Measurements from ENCODE around the gene ASCC1.

ASCC1 gene

GRCh38 chr10:72096115-72097000 lies 119.7 kb downstream of the ASCC1 start:
- DNase-seq, result no peak

GRCh38 chr10:72095195-72095594 lies 120.9 kb downstream of the ASCC1 start:
- DNase-seq, result no peak

DNA sequence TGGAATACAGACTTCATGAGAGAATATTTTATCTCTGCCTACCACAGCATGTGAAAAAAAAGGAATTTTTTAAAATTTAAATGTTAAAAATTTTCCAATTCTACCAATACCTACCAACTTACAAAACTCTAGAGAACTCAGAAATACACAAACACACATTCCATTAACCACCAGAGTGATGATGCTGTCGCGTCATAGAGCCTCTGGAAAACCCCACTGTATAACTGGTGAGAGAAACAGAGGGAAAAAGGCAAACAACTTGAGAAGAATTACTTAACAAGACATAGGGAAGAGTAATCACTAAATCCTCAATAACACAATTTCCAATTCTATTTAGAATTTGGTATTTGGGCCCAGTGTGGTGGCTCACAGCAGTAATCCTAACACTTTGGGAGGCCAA lies 121.5 kb downstream of the ASCC1 start:
- no peak for DNase-seq

GRCh38 chr10:72093450-72093849 lies 122.6 kb downstream of the ASCC1 start:
- no peak for DNase-seq

DNA sequence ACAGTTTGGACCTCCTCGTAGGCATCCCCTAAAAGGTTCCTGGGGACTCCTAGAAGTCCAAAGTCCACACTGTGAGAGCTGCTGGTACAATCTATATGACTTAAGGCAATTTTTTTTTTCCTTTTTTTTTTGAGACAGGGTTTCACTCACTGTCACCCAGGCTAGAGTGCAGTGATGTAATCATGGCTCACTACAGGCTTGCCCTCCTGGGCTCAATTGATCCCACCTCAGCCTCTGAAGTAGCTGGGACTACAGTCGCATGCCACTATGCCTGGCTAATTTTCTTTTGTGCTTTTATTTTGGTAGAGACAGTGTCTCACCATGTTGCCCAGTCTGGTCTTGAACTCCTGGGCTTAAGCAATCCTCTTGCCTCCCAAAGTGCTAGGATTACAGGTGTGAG lies 123.1 kb downstream of the ASCC1 start:
- DNase-seq, result no peak

- no peak for DNase-seq
Measured at GRCh38 chr10:72092171-72092924, 123.7 kb downstream of the ASCC1 start.

DNA sequence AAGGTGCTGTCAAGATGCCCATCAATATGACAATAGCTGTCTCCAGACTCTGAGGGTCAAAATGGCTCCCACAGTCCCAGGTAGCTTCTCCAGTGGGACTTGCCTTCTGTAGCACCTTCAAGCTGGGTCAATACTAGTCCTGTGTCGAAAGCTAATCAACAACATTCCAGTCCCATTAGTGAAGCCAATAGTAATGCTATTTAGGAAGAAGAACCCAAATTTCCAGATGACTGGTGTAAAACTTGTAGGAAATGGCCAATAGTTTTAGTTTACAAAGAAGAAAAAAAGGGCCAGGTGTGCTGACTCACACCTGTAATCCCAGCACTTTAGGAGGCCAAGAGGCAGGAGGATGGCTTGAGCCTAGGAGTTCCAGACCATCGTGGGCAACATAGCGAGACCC lies 125.8 kb downstream of the ASCC1 start:
- DNase-seq, result no peak

- DNase-seq, result peak; percentile 52
Measured at GRCh38 chr10:72089618-72090017, 126.5 kb downstream of the ASCC1 start.

GRCh38 chr10:72088889-72089575 lies 127.0 kb downstream of the ASCC1 start:
- DNase-seq, result peak; percentile 54

DNA sequence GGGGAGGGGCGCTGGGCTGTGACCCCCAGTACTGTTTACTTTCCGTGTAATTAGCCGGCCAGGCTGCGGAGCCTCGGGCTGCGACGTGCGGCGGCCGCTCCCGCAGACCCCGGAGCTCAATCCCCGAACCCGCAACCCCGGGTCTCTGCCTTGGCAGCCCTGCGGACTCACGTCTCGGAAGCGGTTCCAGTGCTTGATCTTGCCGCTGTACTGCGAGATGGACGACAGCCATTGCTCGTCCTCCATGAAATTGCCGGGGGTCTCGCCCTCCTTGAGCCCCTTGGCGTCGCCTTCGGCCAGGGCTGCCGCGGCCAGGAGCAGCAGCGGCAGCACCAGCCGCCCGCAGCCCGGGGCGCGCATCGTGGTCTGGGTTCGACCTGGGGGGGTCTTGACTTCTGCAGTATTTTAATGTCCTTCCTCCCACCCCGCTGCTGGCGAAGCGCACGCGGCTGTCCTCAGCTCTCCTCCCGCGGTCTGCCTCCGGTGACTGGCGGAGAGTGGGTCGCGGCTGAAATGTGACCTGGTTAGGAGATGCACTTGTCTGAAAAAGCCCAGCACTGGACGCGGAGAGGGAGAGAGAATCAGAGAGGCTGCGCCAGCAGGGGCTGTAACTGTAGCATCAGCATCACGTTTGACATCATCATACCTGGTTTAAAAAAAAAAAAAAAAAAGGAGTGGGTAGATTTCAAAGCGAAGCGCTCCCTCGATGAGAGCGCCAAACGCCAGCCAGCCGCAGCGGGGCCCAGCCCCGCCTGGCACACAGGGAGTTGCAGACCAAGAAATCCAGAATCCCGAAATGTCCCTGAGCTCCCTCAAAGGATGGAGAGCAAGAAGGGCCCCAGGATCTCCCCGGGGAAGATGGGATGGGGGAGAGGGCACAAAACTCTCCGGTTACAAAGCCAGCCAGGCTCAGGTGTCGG lies 127.8 kb downstream of the ASCC1 start, which contains the start of gene SPOCK2:
Gene SPOCK2, minus strand, starts transcription at position 583 of the 920 bp plus-strand sequence. Its CDS starts 223 bp downstream, at position 360.
- peak; percentile 85 for DNase-seq

DNA sequence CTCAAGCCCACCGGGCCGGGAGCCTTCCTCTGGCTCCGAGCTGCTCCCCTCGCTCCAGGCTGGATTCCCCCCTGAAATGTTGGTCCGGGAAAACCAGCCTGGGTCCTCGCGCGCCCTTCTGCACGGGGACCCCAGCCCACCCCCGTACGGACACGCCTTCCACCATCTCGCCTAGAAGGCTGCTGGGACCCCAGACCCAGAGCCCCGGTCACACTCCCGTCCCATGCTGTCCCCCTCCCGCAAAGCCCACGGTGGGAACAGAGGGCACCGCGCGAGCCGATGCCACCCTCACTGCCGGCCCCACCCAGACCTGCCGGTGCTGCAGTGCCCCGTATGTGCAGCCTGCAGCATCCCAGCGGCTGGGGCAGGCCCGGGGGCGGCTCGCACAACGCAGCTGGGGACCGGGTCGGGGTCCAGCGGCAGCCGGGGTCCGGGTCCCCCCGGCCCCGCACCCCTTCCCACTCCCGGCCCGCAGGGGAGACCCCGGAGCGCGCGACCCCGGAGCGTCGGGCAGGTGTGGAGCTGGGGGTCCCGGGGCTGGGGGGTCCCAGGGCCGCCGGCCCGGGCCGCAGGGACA lies 128.6 kb downstream of the ASCC1 start:
- peak; percentile 49 for DNase-seq

DNA sequence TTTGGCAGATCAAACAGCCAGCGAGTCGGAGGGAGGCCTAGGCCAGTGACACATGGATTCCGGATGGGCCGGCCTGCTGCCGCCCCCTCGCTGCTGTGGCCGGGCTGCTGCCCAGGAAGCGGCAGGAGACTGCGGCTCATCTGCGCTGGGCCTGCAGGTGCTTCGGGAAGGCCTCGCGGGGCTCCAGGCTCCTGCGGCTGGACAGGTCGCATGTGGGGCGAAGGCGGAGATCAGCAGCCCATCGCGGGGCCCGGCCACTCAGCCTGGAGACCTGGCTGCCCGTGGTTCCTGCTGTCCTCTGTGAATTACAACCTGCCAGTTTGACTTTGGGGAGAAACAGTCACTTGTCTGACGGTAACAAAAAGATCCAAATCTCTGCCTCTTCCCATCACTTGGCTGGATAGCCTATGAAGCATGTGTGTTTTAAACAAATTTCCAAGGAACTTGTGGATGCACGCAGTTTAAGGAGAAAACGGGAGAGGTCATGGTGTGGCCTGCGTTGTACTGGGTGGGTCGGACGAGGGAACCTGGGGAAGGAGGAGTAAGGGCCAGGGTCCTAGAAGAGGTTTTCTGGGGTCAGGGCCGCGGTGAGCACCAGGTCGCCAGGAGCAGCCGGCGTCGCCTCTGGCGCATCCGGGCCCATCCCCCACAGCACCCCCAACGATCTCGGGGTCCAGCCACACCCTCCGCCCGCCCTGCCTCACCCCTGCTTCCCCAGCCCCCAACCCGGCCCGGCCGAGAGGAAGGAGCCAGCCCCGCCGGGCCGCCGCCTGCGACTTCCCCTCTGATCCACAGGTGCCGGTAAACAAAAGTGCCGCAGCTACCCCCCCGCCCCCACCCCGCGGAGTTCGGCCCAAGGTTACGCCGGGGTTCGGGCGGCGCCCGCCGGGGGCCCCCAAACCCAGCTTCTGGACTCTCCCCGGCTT lies 129.3 kb downstream of the ASCC1 start:
- DNase-seq, result peak; percentile 80

- peak; percentile 25 for DNase-seq
Measured at GRCh38 chr10:72085864-72086465, 130.1 kb downstream of the ASCC1 start.

GRCh38 chr10:72085166-72085565 lies 130.9 kb downstream of the ASCC1 start:
- DNase-seq, result no peak

- DNase-seq, result peak; percentile 76
Measured at GRCh38 chr10:72083790-72084459, 132.2 kb downstream of the ASCC1 start.

DNA sequence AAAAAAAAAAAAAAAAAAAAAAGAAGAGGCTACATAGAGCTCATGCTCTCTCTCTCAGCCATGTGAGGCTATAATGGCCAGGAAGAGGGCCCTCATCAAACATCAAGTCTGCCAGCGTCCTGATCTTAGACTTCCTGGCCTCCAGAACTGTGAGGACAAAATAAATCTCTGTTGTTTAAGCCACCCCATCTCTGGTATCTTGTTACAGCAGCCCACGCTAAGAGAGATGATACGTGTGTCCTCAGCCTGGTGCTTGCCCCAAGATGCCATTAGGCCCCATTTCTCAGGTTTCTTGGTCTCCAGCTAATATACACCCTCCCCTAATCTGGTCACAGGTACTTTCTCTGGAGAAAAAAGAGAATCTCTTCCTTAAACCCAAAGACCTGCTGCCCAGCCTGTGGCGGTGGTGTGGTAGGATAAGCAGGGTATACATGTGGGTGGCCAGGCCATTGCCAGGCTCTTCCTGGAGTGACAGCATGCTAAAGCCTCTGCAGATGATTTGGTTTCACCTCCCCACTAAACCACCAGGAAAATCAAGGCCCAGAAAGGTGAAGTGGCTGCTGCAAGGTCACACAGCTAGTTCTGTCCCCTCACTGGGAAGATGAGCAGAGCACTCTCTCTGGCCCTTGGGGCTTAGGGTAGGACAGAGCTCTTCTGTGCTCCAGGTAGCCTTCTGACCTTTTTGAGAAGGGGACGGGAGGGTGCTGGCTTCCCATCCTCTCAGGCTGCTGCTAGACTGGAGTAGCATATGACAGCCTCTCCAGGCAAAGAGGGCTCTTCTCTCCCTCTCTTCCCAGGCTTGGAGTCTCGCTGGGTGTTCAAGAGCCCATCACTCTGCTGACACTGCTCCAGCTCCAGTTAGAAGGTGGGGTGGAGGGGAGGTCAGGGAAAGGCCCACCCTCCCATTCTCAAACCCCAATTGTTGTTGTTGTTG lies 133.0 kb downstream of the ASCC1 start:
- no peak for DNase-seq

GRCh38 chr10:72081772-72082590 lies 134.1 kb downstream of the ASCC1 start:
- DNase-seq, result no peak

GRCh38 chr10:72081210-72081609 lies 134.9 kb downstream of the ASCC1 start:
- DNase-seq, result no peak

Measured in CD4-positive, alpha-beta T cell treated with Interleukin-10 for 1 hour (primary cell).